OCI-LY1 (cell line): ENCODE results near the gene STAMBP.

Experiments
- CTCF ChIP-seq: fragments of 200-600 bp; sonication (generic), shearing (Covaris generic); IDR thresholded peaks from 2 replicates; pipeline ENCODE4 v1.5.1; 2017; ENCODE audit warnings: mild to moderate bottlenecking, antibody characterized with exemption, low read length, moderate library complexity, mixed read lengths
- EZH2 ChIP-seq: fragments of 200-600 bp; sonication (generic), shearing (Covaris generic); IDR thresholded peaks from 2 replicates; pipeline ENCODE4 v1.8.0; 2017; ENCODE audit warnings: borderline replicate concordance, mixed run types, mild to moderate bottlenecking, antibody characterized with exemption, low read length, moderate library complexity, mixed read lengths

GRCh38 chr2:73888388-73888787, 59.6 kb downstream of the STAMBP start:
- no peak for TF ChIP-seq CTCF
- no peak for TF ChIP-seq EZH2
